ENCODE data around the gene ECPAS. TPM values are rescaled to one million over a fixed set of nuclear protein-coding genes. Genes with fewer than 3 reads are reported as not detected.
A peak's percentile ranks its signal among the peaks of the same experiment; 100 is the strongest.
"Not testable (repeated sequence)": the region's sequence is repeated elsewhere in the genome, so short reads cannot be mapped to it uniquely, and the experiment has no call there.

Gene ECPAS
- total RNA-seq, 1 donor from 2014 or later, result 140 TPM

DNA sequence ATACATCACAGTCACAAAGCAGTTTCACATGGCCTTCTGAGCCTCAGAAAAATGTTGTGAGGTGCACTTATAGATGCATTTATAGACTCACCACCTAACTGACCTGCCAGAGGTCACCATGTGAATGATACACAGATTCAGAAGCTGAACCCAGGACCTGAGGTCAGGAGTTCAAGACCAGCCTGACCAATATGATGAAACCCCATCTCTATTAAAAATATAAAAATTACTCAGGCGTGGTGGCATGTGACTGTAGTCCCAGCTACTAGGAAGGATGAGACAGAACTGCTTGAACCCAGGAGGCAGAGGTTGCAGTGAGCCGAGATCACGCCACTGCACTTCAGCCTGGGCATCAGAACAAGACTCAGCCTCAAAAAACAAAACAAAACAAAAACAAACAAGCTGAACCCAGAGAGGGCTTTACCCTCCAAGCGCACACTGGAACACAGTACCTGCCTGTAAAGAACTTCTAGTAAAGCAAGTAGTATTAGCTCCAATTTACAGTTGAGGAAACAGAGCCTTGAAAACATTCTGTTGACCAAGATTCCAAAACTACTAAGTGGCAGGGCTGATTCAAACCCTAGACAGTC, 16.3 kb downstream of the ECPAS start:
- DNase-seq, result no peak

DNA sequence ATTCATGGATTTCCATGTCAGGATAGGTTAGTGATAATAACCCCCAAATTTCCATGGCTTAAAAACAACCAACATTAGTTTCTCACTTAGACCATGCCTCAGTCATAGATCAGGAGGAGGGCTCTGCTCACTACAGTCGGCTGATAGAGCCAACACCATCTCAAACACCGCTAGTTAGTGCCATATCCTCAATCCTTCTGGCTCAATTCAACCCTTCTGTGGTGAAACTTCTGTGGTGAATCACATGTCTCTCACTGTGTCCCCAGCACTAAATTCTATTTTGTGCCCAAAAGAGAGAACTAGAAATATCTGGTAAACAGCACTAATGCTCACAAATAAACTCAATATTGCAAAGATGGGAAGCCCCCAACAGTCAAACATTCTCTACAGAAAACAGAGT, 21.1 kb downstream of the ECPAS start:
- DNase-seq, result no peak

GRCh38 chr9:111458139-111459009, 25.8 kb downstream of the ECPAS start:
- DNase-seq, result no peak

DNA sequence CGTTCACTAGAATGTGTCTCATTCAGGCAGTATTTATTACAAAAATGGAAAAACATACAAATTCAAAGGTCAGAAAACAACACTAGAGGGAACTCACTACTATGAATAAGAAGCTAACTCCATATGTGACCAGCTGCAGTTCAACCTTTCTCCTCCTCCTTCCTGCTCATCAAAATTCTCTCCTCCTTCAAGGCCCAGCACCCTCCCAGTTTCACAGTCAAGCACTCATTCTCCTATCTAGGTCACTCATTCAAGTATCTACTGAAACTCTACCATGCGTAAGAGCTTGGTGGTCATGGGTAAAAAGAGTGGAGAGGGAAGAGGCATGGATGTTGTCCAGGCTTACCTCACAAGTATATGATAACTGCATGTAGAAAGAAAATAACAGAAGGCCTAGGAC, 27.7 kb downstream of the ECPAS start:
- no peak for DNase-seq

DNA sequence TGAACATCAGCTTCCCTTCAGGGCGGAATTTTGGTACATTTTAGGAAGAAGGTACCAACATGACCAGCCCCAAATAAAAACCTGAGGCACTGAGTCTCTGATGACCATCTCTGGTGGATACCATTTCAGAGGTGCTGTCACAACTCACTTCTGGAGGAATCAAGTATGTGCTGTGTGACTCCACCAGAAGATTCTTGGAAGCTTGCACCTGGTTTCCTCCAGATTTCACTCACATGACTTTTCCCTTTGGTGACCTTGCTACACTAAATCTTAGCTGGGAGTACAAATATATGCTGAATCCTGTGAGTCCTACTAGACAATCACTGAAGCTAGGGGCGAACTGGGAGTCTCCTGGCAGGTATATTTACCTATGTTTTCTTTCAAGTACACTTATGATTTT, 28.5 kb downstream of the ECPAS start:
- DNase-seq, result no peak

DNA sequence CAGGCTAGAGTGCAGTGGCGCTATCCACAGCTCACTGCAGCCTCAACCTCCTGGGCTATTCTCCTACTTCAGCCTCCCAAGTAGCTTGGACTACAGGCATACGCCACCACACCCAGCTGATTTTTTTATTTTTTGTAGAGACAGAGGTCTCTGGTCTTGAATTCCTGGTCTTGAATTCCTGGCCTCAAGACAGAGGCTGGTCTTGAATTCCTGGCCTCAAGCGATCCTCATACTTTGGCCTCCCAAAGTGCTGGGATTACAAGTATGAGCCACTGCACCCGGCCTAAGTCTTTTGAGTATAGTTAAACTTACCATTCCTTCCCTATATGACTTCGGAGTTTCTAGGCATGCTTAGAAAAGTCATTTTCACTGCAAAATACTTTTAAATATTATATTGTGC, 29.4 kb downstream of the ECPAS start:
- DNase-seq, result no peak

DNA sequence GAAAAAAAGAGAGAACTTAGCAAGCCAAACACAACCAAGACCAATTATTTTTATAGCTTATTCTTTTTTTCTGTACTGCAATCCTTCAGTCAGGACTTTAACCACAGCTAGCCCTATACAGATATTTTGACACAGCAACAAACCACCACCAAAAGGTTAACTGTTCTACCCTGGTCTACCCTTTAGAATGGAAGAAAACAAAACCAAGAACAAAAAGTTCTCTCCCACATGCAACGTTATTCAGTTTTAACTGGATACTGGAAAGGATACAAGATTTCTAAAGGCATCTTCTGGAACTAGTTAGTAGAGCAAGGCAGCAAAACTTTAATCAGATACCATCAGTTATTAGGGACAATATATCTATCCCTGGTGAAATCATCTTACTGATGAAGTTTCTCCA, 32.6 kb downstream of the ECPAS start:
- no peak for DNase-seq

- peak; percentile 27 for DNase-seq
Observed at GRCh38 chr9:111450124-111450523, 34.1 kb downstream of the ECPAS start.

GRCh38 chr9:111449705-111450104, 34.5 kb downstream of the ECPAS start:
- DNase-seq, result no peak

DNA sequence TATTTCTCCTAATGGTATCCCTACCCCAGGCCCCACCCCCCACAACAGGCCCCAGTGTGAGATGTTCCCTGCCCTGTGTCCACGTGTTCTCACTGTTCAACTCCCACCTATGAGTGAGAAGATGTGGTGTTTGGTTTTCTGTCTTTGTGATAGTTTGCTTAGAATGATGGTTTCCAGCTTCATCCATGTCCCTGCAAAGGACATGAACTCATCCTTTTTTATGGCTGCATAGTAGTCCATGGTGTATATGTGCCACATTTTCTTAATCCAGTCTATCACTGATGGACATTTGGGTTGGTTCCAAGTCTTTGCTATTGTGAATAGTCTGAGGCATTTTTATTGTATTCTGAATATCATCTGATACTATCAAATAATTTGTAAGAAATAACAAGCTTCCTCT, 38.4 kb downstream of the ECPAS start:
- DNase-seq, result not testable (repeated sequence)

- DNase-seq, result no peak
Observed at GRCh38 chr9:111443454-111443853, 40.7 kb downstream of the ECPAS start.

DNA sequence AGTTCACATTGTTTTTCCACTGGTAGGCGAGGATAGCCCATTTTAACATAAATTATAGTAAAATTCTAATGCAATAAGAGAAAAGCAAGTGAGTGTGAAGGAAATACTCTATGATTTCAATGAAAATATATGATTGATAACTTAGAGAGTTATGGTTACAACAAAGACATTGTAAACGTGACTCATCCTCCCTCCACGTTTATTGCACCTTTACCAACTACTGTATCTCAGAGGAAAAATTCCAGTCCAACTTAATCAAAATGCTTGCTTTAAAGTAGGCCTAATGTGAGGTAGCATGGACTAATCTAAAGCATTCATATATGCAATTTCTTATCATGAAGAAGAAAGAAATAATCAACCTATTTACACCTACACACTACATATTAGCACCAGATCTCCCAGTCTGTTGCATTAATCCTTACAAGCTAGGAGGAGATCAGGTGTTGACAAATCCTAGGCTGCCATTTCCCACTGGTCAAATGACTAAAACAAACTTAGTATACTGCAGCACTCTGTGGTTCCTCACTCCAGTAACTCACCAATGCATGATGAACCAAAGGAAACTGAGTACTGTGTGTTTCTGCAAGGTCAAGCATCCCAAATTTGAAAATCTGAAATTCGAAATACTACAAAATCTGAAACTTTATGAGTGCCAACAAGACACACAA, 41.7 kb downstream of the ECPAS start:
- DNase-seq, result no peak

DNA sequence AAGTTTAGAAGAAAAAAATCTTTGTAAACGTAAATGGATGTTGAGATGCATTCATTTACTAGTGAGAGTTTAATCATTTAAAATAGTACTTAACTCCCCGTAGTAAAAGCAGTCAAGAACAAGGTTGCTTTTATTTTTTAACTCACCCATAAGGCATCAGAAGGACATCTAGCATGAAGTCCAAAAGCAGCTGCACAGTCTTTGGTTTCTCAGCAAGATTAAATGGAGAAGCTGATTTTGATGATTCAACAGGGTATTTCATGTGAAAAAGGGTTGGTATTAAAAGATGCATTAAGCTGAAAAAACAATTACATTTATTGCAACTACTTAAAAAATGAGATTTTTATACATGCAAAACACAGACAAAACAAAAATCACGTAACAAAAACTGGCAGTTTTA, 44.0 kb downstream of the ECPAS start:
- peak; percentile 33 for DNase-seq

GRCh38 chr9:111438541-111439235, 45.5 kb downstream of the ECPAS start:
- peak; percentile 43 for DNase-seq

DNA sequence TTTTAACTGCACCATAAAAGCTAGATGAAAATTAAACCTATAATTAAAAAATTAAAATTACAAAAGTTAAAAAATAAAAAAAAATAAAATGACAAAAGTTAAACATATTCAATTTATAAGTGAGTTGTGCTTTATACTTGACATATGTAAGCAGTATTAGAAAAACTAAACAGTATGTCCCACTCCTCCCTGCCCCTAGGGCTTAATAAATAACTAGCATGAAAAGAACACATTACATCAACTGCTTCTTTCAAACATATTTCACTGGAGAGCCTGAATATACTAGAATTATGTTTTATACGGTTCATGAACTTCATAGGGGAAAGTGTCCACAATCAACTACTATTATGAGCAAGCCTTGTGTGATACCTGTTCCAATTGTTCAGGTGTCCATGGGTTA, 47.6 kb downstream of the ECPAS start:
- DNase-seq, result peak; percentile 28

- no peak for DNase-seq
Observed at GRCh38 chr9:111433082-111433481, 51.1 kb downstream of the ECPAS start.

GRCh38 chr9:111431684-111432083, 52.5 kb downstream of the ECPAS start:
- DNase-seq, result no peak

GRCh38 chr9:111429175-111429574, 55.0 kb downstream of the ECPAS start:
- no peak for DNase-seq

DNA sequence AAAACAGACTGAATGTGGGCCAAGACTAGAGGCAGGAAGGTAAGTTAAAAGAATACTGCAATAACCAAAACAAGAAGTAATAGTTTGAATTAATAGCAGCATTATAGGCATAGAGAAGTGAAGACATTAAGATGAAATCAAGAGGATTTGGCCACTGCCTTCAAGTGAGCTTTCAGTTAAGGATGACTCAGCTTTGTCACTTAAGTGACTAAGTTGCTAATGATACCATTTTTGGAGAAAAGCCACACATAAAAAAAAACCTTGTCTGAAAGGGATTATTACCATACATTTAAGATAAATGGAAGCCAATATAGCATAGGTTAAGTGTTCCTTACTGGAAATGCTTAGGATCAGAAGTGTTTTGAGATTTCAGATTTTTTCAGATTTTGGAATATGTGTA, 57.0 kb downstream of the ECPAS start:
- DNase-seq, result no peak

DNA sequence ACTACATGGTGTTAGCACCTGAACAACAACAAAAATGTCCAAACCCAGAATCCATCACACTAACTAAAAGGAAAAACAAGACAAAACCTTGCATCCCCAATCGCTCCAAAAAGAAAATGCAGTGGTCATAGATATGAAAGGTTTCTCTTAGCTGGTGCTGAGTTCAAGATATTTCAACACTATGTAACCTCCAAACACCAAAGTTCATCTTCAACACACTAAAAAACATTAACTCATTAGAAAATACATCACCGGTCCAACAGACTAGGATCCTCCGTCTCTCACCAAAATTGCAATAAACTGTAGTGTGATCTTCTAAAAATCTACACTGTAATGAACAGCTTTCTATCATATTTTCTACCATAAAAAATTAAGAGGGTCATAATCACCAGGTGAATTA, 60.8 kb downstream of the ECPAS start:
- no peak for DNase-seq

- no peak for DNase-seq
Observed at GRCh38 chr9:111414406-111414805, 69.8 kb downstream of the ECPAS start.

- no peak for DNase-seq
Observed at GRCh38 chr9:111413996-111414395, 70.2 kb downstream of the ECPAS start.

DNA sequence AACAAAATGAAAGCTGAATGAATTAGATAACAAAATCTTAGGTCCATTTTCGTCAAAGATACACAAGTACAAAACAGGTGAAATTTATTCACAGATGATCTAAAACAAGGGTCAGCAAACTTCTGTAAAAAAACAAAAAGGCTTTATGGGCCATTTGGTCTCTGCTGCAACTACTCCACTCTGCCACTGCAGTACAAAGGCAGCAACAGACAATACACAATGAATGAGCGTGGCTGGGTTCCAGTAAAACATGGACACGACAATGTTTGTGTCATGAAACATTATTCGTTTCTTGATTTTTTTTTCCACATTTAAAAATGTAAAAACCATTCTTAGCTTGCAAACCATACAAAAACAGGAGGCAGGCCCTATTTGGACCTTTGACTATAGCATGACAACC, 71.9 kb downstream of the ECPAS start:
- peak; percentile 27 for DNase-seq

All from tongue (tissue), 2 donors.